ENCODE data around the gene ELK3. TPM values are rescaled to one million over a fixed set of nuclear protein-coding genes. Genes with fewer than 3 reads are reported as not detected.

ELK3 gene
- polyA plus RNA-seq, result 10 to 100 TPM; 15.8 to 17.0 TPM

DNA sequence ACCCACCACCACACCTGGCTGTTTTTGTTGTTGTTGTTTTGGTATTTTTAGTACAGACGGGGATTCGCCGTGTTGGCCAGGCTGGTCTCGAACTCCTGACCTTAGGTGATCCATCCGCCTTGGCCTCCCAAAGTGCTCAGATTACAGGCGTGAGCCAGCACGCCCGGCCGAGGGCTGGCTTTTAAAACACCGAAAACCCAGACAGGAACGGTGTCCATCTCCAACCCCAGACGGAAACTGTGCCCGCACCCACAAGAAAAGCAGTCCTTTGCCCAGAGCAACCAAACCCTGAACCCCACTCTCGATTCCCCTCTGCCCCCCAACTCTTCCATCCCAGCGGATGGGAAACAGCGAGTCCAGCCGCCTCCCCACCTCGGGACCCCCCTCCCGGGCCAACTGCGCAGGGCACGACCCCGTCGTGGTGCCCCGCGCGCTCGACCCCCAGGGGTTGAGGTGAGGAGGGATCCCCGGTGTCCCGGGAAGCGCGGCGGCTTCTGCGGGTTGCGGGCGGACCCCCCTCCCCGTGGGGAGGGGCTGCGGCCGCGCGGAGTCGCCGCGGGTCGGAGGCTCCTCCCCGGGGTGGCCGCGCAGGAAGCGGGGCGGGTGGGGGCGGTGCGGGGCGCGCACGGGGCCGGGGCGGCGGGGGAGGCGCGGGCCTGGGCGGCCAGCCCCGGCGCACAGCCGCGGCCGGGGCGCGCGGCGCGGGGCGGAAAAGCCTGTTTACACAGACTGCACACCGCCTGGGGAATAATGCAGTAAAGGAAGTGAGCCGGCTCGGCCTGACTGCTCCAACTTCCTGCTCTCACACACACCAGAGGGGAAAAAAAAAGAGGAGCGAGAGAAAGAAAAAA, at the start of gene ELK3:
Gene ELK3 (plus strand): TSS at position 651 of the 851 bp plus-strand sequence.
- Histone ChIP-seq H3K4me1 (ENCODE audit: control insufficient read depth in 2 of 2, insufficient read depth in 2 of 2, low read length in 1 of 2) (peaks cover 2% of the 10 kb centered on the region in 2 donors), H3K9me3 (ENCODE audit: control insufficient read depth in 2 of 2, insufficient read depth in 1 of 2, low read depth in 1 of 2, low read length in 1 of 2) (no peaks in the 10 kb centered on the region), H3K4me3 (ENCODE audit: low read depth in 1 of 2, low read length in 2 of 2) (peak within 1 kb of the TSS; percentile 98 to 100), H3K27me3 (ENCODE audit: control insufficient read depth in 1 of 2, insufficient read depth in 2 of 2, low read length in 2 of 2) (no peaks in the 10 kb centered on the region), H3K36me3 (ENCODE audit: control insufficient read depth in 2 of 2, insufficient read depth in 2 of 2, low read length in 1 of 2) (no peaks in the 10 kb centered on the region), H3K27ac (ENCODE audit: low read depth in 2 of 2, low read length in 1 of 2) (peak within 1 kb of the TSS; percentile 97 to 98)
- WGBS, 2 donors, result 3% methylated on average over 52 to 75 of the region's 75 CpGs

DNA sequence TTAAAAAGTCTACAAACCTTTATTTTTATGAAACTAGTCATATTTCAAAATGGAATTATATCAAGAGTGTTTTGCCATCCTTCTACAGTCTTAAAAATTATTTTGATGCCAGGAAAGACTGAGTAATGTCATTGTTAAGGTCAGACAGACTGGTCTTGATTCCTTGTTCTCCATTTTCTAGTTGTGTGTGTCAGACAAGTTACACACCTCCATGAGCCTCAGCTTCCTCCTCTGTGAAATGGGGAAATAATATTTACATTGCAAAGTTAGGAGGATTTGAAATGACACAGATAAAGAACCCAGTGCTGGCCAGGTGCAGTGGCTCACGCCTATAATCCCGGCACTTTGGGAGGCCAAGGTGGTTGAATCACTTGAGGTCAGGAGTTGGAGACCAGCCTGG, 47.4 kb upstream of the ELK3 start:
- H3K4me1 ChIP-seq (ENCODE audit: control insufficient read depth in 2 of 2, insufficient read depth in 2 of 2, low read length in 1 of 2), result no peaks in the 10 kb centered on the region
- H3K27me3 ChIP-seq (ENCODE audit: control insufficient read depth in 1 of 2, insufficient read depth in 2 of 2, low read length in 2 of 2), result no peaks in the 10 kb centered on the region
- H3K4me3 ChIP-seq (ENCODE audit: low read depth in 1 of 2, low read length in 2 of 2), result no peak overlapping the region
- H3K27ac ChIP-seq (ENCODE audit: low read depth in 2 of 2, low read length in 1 of 2), result no peak overlapping the region
- H3K36me3 ChIP-seq (ENCODE audit: control insufficient read depth in 2 of 2, insufficient read depth in 2 of 2, low read length in 1 of 2), result no peaks in the 10 kb centered on the region
- 82 to 91% methylated on average over 2 of the region's 2 CpGs for WGBS, 2 donors
- H3K9me3 ChIP-seq (ENCODE audit: control insufficient read depth in 2 of 2, insufficient read depth in 1 of 2, low read depth in 1 of 2, low read length in 1 of 2), result no peaks in the 10 kb centered on the region

DNA sequence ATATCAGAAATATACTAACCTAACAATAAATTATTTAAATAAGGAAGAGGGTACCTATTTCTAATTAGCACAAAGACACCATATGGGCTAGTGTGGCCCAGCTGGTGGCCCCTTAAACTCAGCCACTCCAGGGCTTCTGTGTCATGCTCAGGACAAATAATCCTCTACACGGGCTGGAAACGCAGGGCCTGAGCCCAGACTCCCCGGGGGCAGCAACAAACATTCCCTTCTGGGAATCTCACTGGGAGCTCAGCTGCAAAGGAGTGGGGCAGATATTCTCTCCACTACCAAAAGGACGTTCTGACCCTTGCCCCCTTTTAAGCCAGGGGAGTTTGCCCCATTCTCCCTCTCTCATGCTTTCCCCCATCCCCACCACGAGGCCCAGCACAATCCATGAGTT, 43.7 kb upstream of the ELK3 start:
- H3K27me3 ChIP-seq (ENCODE audit: control insufficient read depth in 1 of 2, insufficient read depth in 2 of 2, low read length in 2 of 2), result no peaks in the 10 kb centered on the region
- no peaks in the 10 kb centered on the region for H3K9me3 ChIP-seq (ENCODE audit: control insufficient read depth in 2 of 2, insufficient read depth in 1 of 2, low read depth in 1 of 2, low read length in 1 of 2)
- H3K4me1 ChIP-seq (ENCODE audit: control insufficient read depth in 2 of 2, insufficient read depth in 2 of 2, low read length in 1 of 2), result no peaks in the 10 kb centered on the region
- no peak overlapping the region for H3K4me3 ChIP-seq (ENCODE audit: low read depth in 1 of 2, low read length in 2 of 2)
- no peaks in the 10 kb centered on the region for H3K36me3 ChIP-seq (ENCODE audit: control insufficient read depth in 2 of 2, insufficient read depth in 2 of 2, low read length in 1 of 2)
- WGBS, 2 donors, result 63 to 72% methylated on average over 5 of the region's 5 CpGs
- no peak overlapping the region for H3K27ac ChIP-seq (ENCODE audit: low read depth in 2 of 2, low read length in 1 of 2)

DNA sequence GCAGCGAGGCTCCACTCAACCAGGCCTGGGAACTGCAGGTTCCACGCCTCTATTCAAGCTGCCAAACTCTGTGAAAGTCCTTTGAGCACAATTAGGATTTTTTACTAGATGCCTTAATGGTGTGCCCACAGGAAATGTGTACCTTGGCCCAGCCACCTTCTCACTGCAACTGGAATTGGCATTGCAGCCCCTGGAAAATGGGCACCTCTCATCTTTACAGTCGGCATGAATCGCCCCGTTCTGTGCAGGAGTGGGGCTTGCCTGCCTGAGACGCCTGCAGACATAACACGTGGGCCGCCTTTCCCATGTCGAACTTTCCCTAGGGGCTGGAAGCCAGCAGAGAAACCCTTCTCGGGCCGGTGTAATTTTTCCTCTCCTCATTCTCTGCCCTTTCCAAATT, 42.0 kb upstream of the ELK3 start:
- no peaks in the 10 kb centered on the region for H3K36me3 ChIP-seq (ENCODE audit: control insufficient read depth in 2 of 2, insufficient read depth in 2 of 2, low read length in 1 of 2)
- H3K4me1 ChIP-seq (ENCODE audit: control insufficient read depth in 2 of 2, insufficient read depth in 2 of 2, low read length in 1 of 2), result no peaks in the 10 kb centered on the region
- H3K4me3 ChIP-seq (ENCODE audit: low read depth in 1 of 2, low read length in 2 of 2), result no peak overlapping the region
- H3K27ac ChIP-seq (ENCODE audit: low read depth in 2 of 2, low read length in 1 of 2), result no peak overlapping the region
- no peaks in the 10 kb centered on the region for H3K9me3 ChIP-seq (ENCODE audit: control insufficient read depth in 2 of 2, insufficient read depth in 1 of 2, low read depth in 1 of 2, low read length in 1 of 2)
- H3K27me3 ChIP-seq (ENCODE audit: control insufficient read depth in 1 of 2, insufficient read depth in 2 of 2, low read length in 2 of 2), result no peaks in the 10 kb centered on the region
- WGBS, 2 donors, result 87 to 89% methylated on average over 11 of the region's 11 CpGs

DNA sequence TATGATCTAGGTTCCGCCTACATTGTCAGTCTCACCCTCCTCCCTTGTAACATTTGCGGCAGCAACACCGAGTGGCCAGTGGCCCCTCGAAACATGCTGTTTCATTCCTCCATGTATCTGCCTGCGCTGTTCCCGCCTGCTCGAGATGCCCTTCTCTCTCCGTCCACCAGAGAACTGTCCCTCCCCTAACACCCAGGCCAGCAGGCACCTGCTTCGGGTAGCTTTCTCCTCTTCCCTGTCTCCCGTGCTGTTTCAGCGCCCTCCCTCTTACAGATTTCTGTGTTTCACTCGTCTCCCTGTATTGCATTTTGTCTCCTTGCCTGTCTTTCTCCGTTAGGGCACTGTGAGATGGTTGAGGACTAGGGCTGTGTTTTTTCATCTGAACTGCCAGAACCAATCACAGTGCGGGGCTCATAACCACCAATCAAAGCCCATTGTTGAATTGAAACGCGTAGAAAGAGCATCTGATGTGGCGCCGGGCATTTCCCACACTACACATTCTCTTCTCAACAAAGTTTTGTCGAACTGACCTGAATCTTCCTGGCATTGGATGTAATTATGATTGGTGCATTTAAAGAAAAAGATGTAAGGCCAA, 40.9 kb upstream of the ELK3 start:
- Histone ChIP-seq H3K4me3 (ENCODE audit: low read depth in 1 of 2, low read length in 2 of 2) (no peak overlapping the region), H3K27me3 (ENCODE audit: control insufficient read depth in 1 of 2, insufficient read depth in 2 of 2, low read length in 2 of 2) (no peaks in the 10 kb centered on the region), H3K9me3 (ENCODE audit: control insufficient read depth in 2 of 2, insufficient read depth in 1 of 2, low read depth in 1 of 2, low read length in 1 of 2) (no peaks in the 10 kb centered on the region), H3K36me3 (ENCODE audit: control insufficient read depth in 2 of 2, insufficient read depth in 2 of 2, low read length in 1 of 2) (no peaks in the 10 kb centered on the region), H3K4me1 (ENCODE audit: control insufficient read depth in 2 of 2, insufficient read depth in 2 of 2, low read length in 1 of 2) (no peaks in the 10 kb centered on the region), H3K27ac (ENCODE audit: low read depth in 2 of 2, low read length in 1 of 2) (no peak overlapping the region)
- WGBS, 2 donors, result 89 to 90% methylated on average over 19 of the region's 19 CpGs

DNA sequence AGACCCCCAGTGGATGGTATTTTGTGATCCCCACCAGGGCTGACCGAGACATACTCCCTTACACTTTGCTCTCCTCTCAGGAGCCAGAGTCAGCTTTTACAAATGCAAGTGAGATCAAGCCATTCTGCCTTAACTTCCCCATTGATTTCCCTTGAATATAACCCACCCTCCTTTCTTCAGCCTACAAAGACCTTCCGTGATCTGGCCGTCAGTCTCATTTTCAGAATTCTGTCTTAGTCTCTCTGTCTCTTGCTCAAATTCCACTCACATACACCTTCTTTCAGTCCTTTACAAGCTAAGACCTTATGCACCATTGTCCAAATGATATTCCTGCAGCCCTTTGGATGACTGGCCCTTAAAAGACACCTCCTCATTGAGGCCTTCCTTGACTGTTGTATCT, 39.0 kb upstream of the ELK3 start:
- Histone ChIP-seq H3K4me3 (ENCODE audit: low read depth in 1 of 2, low read length in 2 of 2) (no peak overlapping the region), H3K27me3 (ENCODE audit: control insufficient read depth in 1 of 2, insufficient read depth in 2 of 2, low read length in 2 of 2) (no peaks in the 10 kb centered on the region), H3K9me3 (ENCODE audit: control insufficient read depth in 2 of 2, insufficient read depth in 1 of 2, low read depth in 1 of 2, low read length in 1 of 2) (no peaks in the 10 kb centered on the region), H3K4me1 (ENCODE audit: control insufficient read depth in 2 of 2, insufficient read depth in 2 of 2, low read length in 1 of 2) (no peaks in the 10 kb centered on the region), H3K36me3 (ENCODE audit: control insufficient read depth in 2 of 2, insufficient read depth in 2 of 2, low read length in 1 of 2) (no peaks in the 10 kb centered on the region), H3K27ac (ENCODE audit: low read depth in 2 of 2, low read length in 1 of 2) (no peak overlapping the region)
- WGBS, 2 donors, result 92 to 94% methylated on average over 3 of the region's 3 CpGs

DNA sequence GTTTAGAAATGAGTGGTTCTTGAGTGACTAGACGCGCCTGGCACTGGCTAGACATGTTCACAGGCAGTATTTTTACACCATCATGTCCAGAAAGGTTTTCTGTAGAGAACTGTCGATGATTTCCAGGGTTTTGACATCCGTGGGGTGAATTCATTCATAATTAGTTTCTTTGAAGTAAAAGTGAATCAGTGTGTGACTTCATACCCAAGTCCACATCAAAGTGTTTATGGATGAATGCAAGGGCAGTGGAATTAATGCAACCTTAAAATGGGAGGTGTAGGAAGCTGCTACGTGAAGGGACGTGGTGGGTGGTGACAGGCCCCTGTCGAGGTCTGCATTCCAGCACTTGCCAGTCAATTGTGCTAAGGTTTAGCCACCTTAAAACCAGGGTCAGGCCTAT, 38.4 kb upstream of the ELK3 start:
- 51 to 72% methylated on average over 7 of the region's 7 CpGs for WGBS, 2 donors
- Histone ChIP-seq H3K4me3 (ENCODE audit: low read depth in 1 of 2, low read length in 2 of 2) (no peak overlapping the region), H3K36me3 (ENCODE audit: control insufficient read depth in 2 of 2, insufficient read depth in 2 of 2, low read length in 1 of 2) (no peaks in the 10 kb centered on the region), H3K9me3 (ENCODE audit: control insufficient read depth in 2 of 2, insufficient read depth in 1 of 2, low read depth in 1 of 2, low read length in 1 of 2) (no peaks in the 10 kb centered on the region), H3K4me1 (ENCODE audit: control insufficient read depth in 2 of 2, insufficient read depth in 2 of 2, low read length in 1 of 2) (no peaks in the 10 kb centered on the region), H3K27ac (ENCODE audit: low read depth in 2 of 2, low read length in 1 of 2) (no peak overlapping the region), H3K27me3 (ENCODE audit: control insufficient read depth in 1 of 2, insufficient read depth in 2 of 2, low read length in 2 of 2) (no peaks in the 10 kb centered on the region)

DNA sequence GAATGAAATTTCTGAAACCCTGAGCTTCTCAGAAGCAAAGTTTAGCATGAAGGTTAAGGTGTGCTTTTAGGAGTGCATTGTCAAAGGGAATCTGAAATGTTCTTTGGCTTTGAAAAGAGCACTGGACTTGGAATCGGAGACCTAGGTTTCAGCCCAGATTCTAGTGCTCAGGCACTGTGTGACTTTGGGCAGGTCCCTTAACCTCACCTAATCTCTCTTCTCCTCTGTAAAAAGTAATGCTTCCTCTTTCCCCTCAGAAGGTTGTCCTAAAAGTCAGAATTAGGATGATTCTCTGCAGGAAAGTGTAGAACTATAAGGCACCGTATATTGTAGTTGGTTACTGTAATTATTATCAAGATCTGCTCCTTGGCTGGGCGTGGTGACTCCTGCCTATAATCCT, 38.0 kb upstream of the ELK3 start:
- H3K4me1 ChIP-seq (ENCODE audit: control insufficient read depth in 2 of 2, insufficient read depth in 2 of 2, low read length in 1 of 2), result no peaks in the 10 kb centered on the region
- H3K36me3 ChIP-seq (ENCODE audit: control insufficient read depth in 2 of 2, insufficient read depth in 2 of 2, low read length in 1 of 2), result no peaks in the 10 kb centered on the region
- H3K27ac ChIP-seq (ENCODE audit: low read depth in 2 of 2, low read length in 1 of 2), result no peak overlapping the region
- H3K27me3 ChIP-seq (ENCODE audit: control insufficient read depth in 1 of 2, insufficient read depth in 2 of 2, low read length in 2 of 2), result no peaks in the 10 kb centered on the region
- no peaks in the 10 kb centered on the region for H3K9me3 ChIP-seq (ENCODE audit: control insufficient read depth in 2 of 2, insufficient read depth in 1 of 2, low read depth in 1 of 2, low read length in 1 of 2)
- WGBS, 2 donors, result 89% methylated on average over 3 of the region's 3 CpGs
- no peak overlapping the region for H3K4me3 ChIP-seq (ENCODE audit: low read depth in 1 of 2, low read length in 2 of 2)

DNA sequence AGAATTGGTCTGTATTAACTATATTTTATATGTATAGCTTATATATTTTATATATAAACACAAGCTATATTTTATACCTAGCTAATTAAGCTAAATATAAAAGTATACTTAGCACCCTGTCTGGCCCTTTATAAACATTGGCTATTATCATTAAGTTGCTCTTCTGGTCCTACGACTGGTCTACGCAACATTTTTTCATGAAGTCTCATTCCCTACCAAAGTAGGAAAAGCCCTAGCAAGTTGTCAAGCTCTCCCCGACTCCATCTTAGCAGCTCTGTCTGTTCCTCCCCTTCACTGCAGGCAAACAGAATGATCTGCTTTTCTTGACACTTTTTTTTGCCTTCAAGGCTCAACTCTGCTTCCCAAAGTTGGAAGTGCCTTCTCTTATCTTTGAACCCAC, 36.7 kb upstream of the ELK3 start:
- no peaks in the 10 kb centered on the region for H3K9me3 ChIP-seq (ENCODE audit: control insufficient read depth in 2 of 2, insufficient read depth in 1 of 2, low read depth in 1 of 2, low read length in 1 of 2)
- no peaks in the 10 kb centered on the region for H3K27me3 ChIP-seq (ENCODE audit: control insufficient read depth in 1 of 2, insufficient read depth in 2 of 2, low read length in 2 of 2)
- H3K27ac ChIP-seq (ENCODE audit: low read depth in 2 of 2, low read length in 1 of 2), result peak overlapping the region in 1 of 2 donors; percentile 26
- 64 to 85% methylated on average over 3 of the region's 3 CpGs for WGBS, 2 donors
- H3K36me3 ChIP-seq (ENCODE audit: control insufficient read depth in 2 of 2, insufficient read depth in 2 of 2, low read length in 1 of 2), result no peaks in the 10 kb centered on the region
- no peaks in the 10 kb centered on the region for H3K4me1 ChIP-seq (ENCODE audit: control insufficient read depth in 2 of 2, insufficient read depth in 2 of 2, low read length in 1 of 2)
- no peak overlapping the region for H3K4me3 ChIP-seq (ENCODE audit: low read depth in 1 of 2, low read length in 2 of 2)

Measured in esophagus (tissue), 2 donors.